DOHH2 (cell line): ENCODE results near the gene HTRA1.

Source experiments
- H3F3A ChIP-seq: fragments of 200-600 bp; sonication (generic), shearing (Covaris generic); 2 replicates; pipeline ENCODE4 v1.6.0; 2016; ENCODE audit warnings: antibody characterized with exemption, mild to moderate bottlenecking; ENCODE audit not compliant: control insufficient read depth, insufficient read depth
- H3K27ac ChIP-seq: fragments of 200-600 bp; sonication (generic); 2 replicates; pipeline ENCODE4 v1.5.1; 2014; ENCODE audit warnings: low read depth, mild to moderate bottlenecking, low read length, moderate library complexity
- H3K27me3 ChIP-seq: fragments of 200-600 bp; sonication (generic); 2 replicates; pipeline ENCODE4 v1.6.1; 2014; ENCODE audit warnings: mild to moderate bottlenecking, low read length, mixed read lengths; ENCODE audit not compliant: control insufficient read depth
- H3K36me3 ChIP-seq: fragments of 200-600 bp; sonication (generic); 2 replicates; pipeline ENCODE4 v1.6.1; 2014; ENCODE audit warnings: mild to moderate bottlenecking, low read length, moderate library complexity, mixed read lengths; ENCODE audit not compliant: control insufficient read depth
- H3K4me1 ChIP-seq: fragments of 200-600 bp; sonication (generic); 2 replicates; pipeline ENCODE4 v1.6.1; 2014; ENCODE audit warnings: mild to moderate bottlenecking, low read length, mixed read lengths; ENCODE audit not compliant: control insufficient read depth
- H3K4me2 ChIP-seq: fragments of 200-600 bp; sonication (generic); 2 replicates; pipeline ENCODE4 v1.6.0; 2014; ENCODE audit warnings: mild to moderate bottlenecking, low read length, moderate library complexity
- H3K4me3 ChIP-seq: fragments of 200-600 bp; sonication (generic); 2 replicates; pipeline ENCODE4 v1.5.1; 2014; ENCODE audit warnings: mild to moderate bottlenecking, low read length, mixed read lengths
- H3K79me2 ChIP-seq: fragments of 200-600 bp; sonication (generic); 2 replicates; pipeline ENCODE4 v1.6.1; 2014; ENCODE audit warnings: mild to moderate bottlenecking, low read length, mixed read lengths; ENCODE audit not compliant: control insufficient read depth
- H3K9me2 ChIP-seq: fragments of 200-600 bp; sonication (generic); replicated peaks from 2 replicates; pipeline ENCODE4 v1.6.1; 2014; ENCODE audit warnings: mild to moderate bottlenecking, low read length, mixed read lengths; ENCODE audit not compliant: control insufficient read depth
- H3K9me3 ChIP-seq: fragments of 200-600 bp; sonication (generic); 2 replicates; pipeline ENCODE4 v1.6.1; 2014; ENCODE audit warnings: antibody characterized with exemption, low read length, mixed read lengths; ENCODE audit not compliant: control insufficient read depth, insufficient read depth
- H4K20me1 ChIP-seq: fragments of 200-600 bp; sonication (generic); 2 replicates; pipeline ENCODE4 v1.6.0; 2014; ENCODE audit warnings: low read depth, mild to moderate bottlenecking, antibody characterized with exemption, low read length, moderate library complexity; ENCODE audit not compliant: control insufficient read depth, insufficient read depth
- CTCF ChIP-seq: fragments of 200-600 bp; sonication (generic); IDR thresholded peaks from one replicate; pipeline ENCODE4 v1.5.1; 2014; ENCODE audit warnings: antibody characterized with exemption, mild to moderate bottlenecking, low read depth, low read length; ENCODE audit not compliant: poor library complexity, severe bottlenecking
- EZH2phosphoT487 ChIP-seq: fragments of 200-600 bp; sonication (generic); IDR thresholded peaks from 2 replicates; pipeline ENCODE4 v1.6.1; 2017; ENCODE audit warnings: borderline replicate concordance, mild to moderate bottlenecking, antibody characterized with exemption, low read length, moderate library complexity, mixed read lengths

HTRA1 gene

DNA sequence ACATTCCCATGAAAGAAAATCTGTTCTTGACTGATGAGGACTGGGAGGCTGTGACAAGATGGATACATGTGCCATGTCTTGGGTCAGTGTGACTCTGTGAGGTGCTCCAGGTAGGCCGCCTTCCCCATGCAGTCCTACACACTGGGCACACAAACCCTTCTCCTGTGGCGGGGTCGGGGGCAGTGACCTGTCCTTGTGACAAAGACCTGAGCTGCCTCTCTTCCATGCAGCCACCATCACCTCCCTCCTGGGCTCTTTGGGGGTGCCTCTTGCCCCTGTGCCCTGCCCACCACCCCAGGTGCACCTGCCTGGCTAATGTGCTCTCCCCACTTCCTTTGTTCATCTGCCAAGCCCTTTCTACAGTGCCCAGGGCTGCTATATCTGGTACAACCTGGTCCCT is 63.5 kb downstream of the HTRA1 start:
- Histone ChIP-seq H3K36me3 (no peaks in the 10 kb centered on the region), H3K9me2 (no peaks in the 10 kb centered on the region), H3K9me3 (no peaks in the 10 kb centered on the region), H4K20me1 (no peaks in the 10 kb centered on the region), H3K4me2 (no peak overlapping the region), H3F3A (no peaks in the 10 kb centered on the region), H3K4me3 (no peak overlapping the region), H3K79me2 (no peaks in the 10 kb centered on the region), H3K27me3 (no peaks in the 10 kb centered on the region), H3K27ac (no peak overlapping the region), H3K4me1 (no peaks in the 10 kb centered on the region)
- TF ChIP-seq CTCF (no peak), EZH2phosphoT487 (no peak)

- no peak overlapping the region for H3K4me3 ChIP-seq
- no peaks in the 10 kb centered on the region for H3K4me1 ChIP-seq
- no peaks in the 10 kb centered on the region for H4K20me1 ChIP-seq
- no peaks in the 10 kb centered on the region for H3K27me3 ChIP-seq
- no peak overlapping the region for H3K27ac ChIP-seq
- H3K4me2 ChIP-seq = no peak overlapping the region
- TF ChIP-seq EZH2phosphoT487 = no peak
- TF ChIP-seq CTCF = no peak
- H3K79me2 ChIP-seq = no peaks in the 10 kb centered on the region
- no peaks in the 10 kb centered on the region for H3K9me2 ChIP-seq
- no peaks in the 10 kb centered on the region for H3F3A ChIP-seq
- no peaks in the 10 kb centered on the region for H3K9me3 ChIP-seq
- H3K36me3 ChIP-seq = no peaks in the 10 kb centered on the region
Observed at GRCh38 chr10:122525788-122526187, 64.4 kb downstream of the HTRA1 start.

- Histone ChIP-seq H3K9me3 (no peaks in the 10 kb centered on the region), H3K4me1 (no peaks in the 10 kb centered on the region), H3K4me3 (no peak overlapping the region), H3K27ac (no peak overlapping the region), H3K36me3 (no peaks in the 10 kb centered on the region), H3F3A (no peaks in the 10 kb centered on the region), H3K27me3 (no peaks in the 10 kb centered on the region), H3K9me2 (no peaks in the 10 kb centered on the region), H4K20me1 (no peaks in the 10 kb centered on the region), H3K79me2 (no peaks in the 10 kb centered on the region), H3K4me2 (no peak overlapping the region)
- no peak for TF ChIP-seq CTCF
Observed at GRCh38 chr10:122526892-122527291, 65.5 kb downstream of the HTRA1 start.

DNA sequence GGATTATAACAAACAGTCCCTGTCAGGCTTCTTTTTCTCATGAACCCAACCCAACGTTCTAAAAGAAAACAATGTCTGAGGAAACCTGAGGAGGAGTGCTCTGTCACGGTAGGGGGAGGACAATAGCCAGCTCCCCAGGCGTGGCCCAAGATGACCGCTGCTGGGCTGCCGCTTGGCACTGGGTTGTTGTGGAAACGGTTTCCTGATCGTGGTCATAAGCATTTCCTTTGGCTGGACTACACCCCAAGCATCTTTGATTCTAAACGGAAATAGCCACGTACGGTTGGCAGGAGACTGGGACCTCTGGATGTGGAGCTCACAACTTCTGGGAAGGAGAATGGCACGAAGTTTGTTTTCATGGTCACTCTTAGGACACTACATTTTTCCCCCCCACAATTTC is 68.8 kb downstream of the HTRA1 start:
- Histone ChIP-seq H3F3A (no peaks in the 10 kb centered on the region), H3K4me3 (no peak overlapping the region), H3K9me3 (no peaks in the 10 kb centered on the region), H3K27ac (no peak overlapping the region), H3K79me2 (no peaks in the 10 kb centered on the region), H3K4me2 (no peak overlapping the region), H3K36me3 (no peaks in the 10 kb centered on the region), H3K27me3 (peaks cover 3% of the 10 kb centered on the region; the same call in 1 of the 2 replicates), H3K9me2 (no peaks in the 10 kb centered on the region), H3K4me1 (no peaks in the 10 kb centered on the region), H4K20me1 (no peaks in the 10 kb centered on the region)
- TF ChIP-seq EZH2phosphoT487 (no peak), CTCF (no peak)
